HepG2 (cell line): ENCODE measurements around the gene FMNL1. TPM values are rescaled to one million over a fixed set of nuclear protein-coding genes. Genes with fewer than 3 reads are reported as not detected.

Experiments
- ATAC-seq: fragments of 200-7000 bp; cut with Tn5 transposase; 3 replicates; pipeline ENCODE4 v1.9.1; 2020; ENCODE audit warnings: mild to moderate bottlenecking, moderate library complexity
- BruUV-seq: library from RNA; stranded (reverse); fragments of 400-500 nt; replicated peaks from 2 replicates; lab custom pipeline; 2021; lab: Mats Ljungman, UMichigan
- CTCF ChIA-PET: fragments of 300-600 bp; formaldehyde crosslinking; extraction: SDS; loops from one replicate; lab custom pipeline; 2021; ENCODE audit warnings: low total read pairs, inconsistent platforms, low intra/inter-chr PET ratio; lab: Yijun Ruan, JAX
- POLR2A ChIA-PET: fragments of 350-600 bp; sonication (Branson Sonifier 250); formaldehyde crosslinking; loops from one replicate; lab custom pipeline; 2020; ENCODE audit warnings: antibody characterized with exemption, inconsistent platforms; lab: Yijun Ruan, JAX
- DNase-seq: peaks from one replicate; pipeline ENCODE4 v3.0.0-alpha.2; 2015; ENCODE audit warnings: low spot score
- FAIRE-seq: peaks from 3 replicates; lab custom pipeline; 2011; peaks lifted over from hg19 to GRCh38; lab: Jason Lieb, UNC
- H2AFZ ChIP-seq: one replicate; pipeline ENCODE4 v1.6.1; 2011; ENCODE audit warnings: low read length, inconsistent platforms
- H3K27ac ChIP-seq: fragments of 300-600 bp; 3 replicates; pipeline ENCODE4 v1.8.0; 2011; ENCODE audit warnings: mixed run types, mild to moderate bottlenecking, mixed read lengths, low read length, inconsistent platforms; ENCODE audit not compliant: insufficient read depth; ENCODE audit errors: extremely low read length
- H3K27me3 ChIP-seq, 2 experiments: fragments of 200-600 bp in 1 of 2; 2 replicates in 1 of 2; 3 replicates in 1 of 2; pipeline versions ENCODE4 v1.6.0 to v1.8.0; 2011; ENCODE audit warnings: low read length in 2 of 2, mild to moderate bottlenecking in 2 of 2, moderate library complexity in 2 of 2, inconsistent platforms in 1 of 2; ENCODE audit not compliant: insufficient read depth in 2 of 2, control insufficient read depth in 1 of 2
- H3K36me3 ChIP-seq, 2 experiments: fragments of 200-600 bp in 1 of 2; replicated peaks in 1 of 2; 2 replicates in 1 of 2; 3 replicates in 1 of 2; pipeline versions ENCODE4 v1.5.1 to v1.8.0; 2011; ENCODE audit warnings: low read length in 2 of 2, inconsistent platforms in 1 of 2; ENCODE audit not compliant: insufficient read depth in 2 of 2, control insufficient read depth in 1 of 2
- H3K4me1 ChIP-seq: 2 replicates; pipeline ENCODE4 v1.5.1; 2012; ENCODE audit warnings: low read length, inconsistent platforms; ENCODE audit not compliant: insufficient read depth
- H3K4me2 ChIP-seq: 2 replicates; pipeline ENCODE4 v1.6.0; 2011; ENCODE audit warnings: low read depth, low read length, inconsistent platforms
- H3K4me3 ChIP-seq, 3 experiments: fragments of 200-600 bp in 1 of 3; sonication (generic), shearing (Covaris generic) in 1 of 3; replicated peaks in 1 of 3; 2 replicates each; pipeline ENCODE4 v1.5.1; 2011 to 2016; ENCODE audit warnings: low read length in 3 of 3, inconsistent platforms in 2 of 3, low read depth in 2 of 3, mild to moderate bottlenecking in 2 of 3, control low read depth in 1 of 3, mixed read lengths in 1 of 3; ENCODE audit not compliant: insufficient read depth in 1 of 3
- H3K79me2 ChIP-seq: one replicate; pipeline ENCODE4 v1.6.1; 2011; ENCODE audit warnings: low read length, inconsistent platforms; ENCODE audit not compliant: insufficient read depth
- H3K9ac ChIP-seq: 2 replicates; pipeline ENCODE4 v1.6.0; 2011; ENCODE audit warnings: mild to moderate bottlenecking, low read depth, low read length, inconsistent platforms; ENCODE audit not compliant: insufficient read depth
- H3K9me3 ChIP-seq: 2 replicates; pipeline ENCODE4 v1.5.1; 2012; ENCODE audit warnings: mild to moderate bottlenecking, low read length
- H4K20me1 ChIP-seq: 2 replicates; pipeline ENCODE4 v1.6.0; 2011; ENCODE audit warnings: inconsistent platforms, mild to moderate bottlenecking, low read length, moderate library complexity; ENCODE audit not compliant: insufficient read depth
- JUND ChIP-seq: sonication (generic); formaldehyde crosslinking; IDR thresholded peaks from 2 replicates; pipeline ENCODE4 v1.8.0; 2022; ENCODE audit warnings: mild to moderate bottlenecking, missing genetic modification reagents
- REST ChIP-seq, 2 experiments: IDR thresholded peaks; 2 replicates each; pipeline ENCODE4 v1.6.1; 2011 to 2012; ENCODE audit warnings: low read length in 2 of 2, borderline replicate concordance in 1 of 2, low read depth in 1 of 2, mild to moderate bottlenecking in 1 of 2, moderate library complexity in 1 of 2
- SAFB2 ChIP-seq: sonication (generic); formaldehyde crosslinking; IDR thresholded peaks from 2 replicates; pipeline ENCODE4 v1.5.1; 2020; ENCODE audit warnings: missing genetic modification reagents, low read depth, mild to moderate bottlenecking, borderline replicate concordance
- THYN1 ChIP-seq: sonication (generic); formaldehyde crosslinking; IDR thresholded peaks from 2 replicates; pipeline ENCODE4 v1.8.1; 2023; ENCODE audit warnings: low read depth, mild to moderate bottlenecking, moderate library complexity, missing genetic modification reagents, borderline replicate concordance
- ZNF503 ChIP-seq: sonication (generic); formaldehyde crosslinking; IDR thresholded peaks from 2 replicates; pipeline ENCODE4 v1.4.0; 2020; ENCODE audit warnings: missing genetic modification reagents
- ZNF687 ChIP-seq: sonication (generic); formaldehyde crosslinking; IDR thresholded peaks from 2 replicates; pipeline ENCODE4 v1.5.1; 2020; ENCODE audit warnings: mild to moderate bottlenecking, missing genetic modification reagents, moderate library complexity
- WGBS: methylation state at CpG from one replicate; pipeline ENCODE4 v1.1.6; 2017; ENCODE audit warnings: low lambda C conversion rate; 5-methylcytosine and 5-hydroxymethylcytosine counted together
- in situ Hi-C: cut with HindIII; loops from 2 replicates; pipeline ENCODE4 v1.10.0; 2017; ENCODE audit warnings: low pct_unique_long_range_greater_than_20kb; ENCODE audit not compliant: extremely low pct_ligation_motif_present
- intact Hi-C: fragments of 100-400 bp; cut with micrococcal nuclease; formaldehyde crosslinking; loops from one replicate; pipeline ENCODE4 v1.10.0; 2022; ENCODE audit not compliant: unreplicated experiment
- polyA plus RNA-seq, 8 experiments: library from polyadenylated mRNA; depleted of rRNA in 3 of 8; stranded (reverse) in 7 of 8; unstranded in 1 of 8; fragments of >200 nt; fragmentation: Illumina TruSeq in 4 of 8; extraction: Trizol in 4 of 8; gene quantifications; 2 replicates each; pipeline versions ENCODE4 v1.2.1 to v1.2.3, GENCODE V29; 2011 to 2016; ENCODE audit warnings: low read depth in 4 of 8, missing spikeins in 1 of 8, mixed read lengths in 1 of 8; ENCODE audit not compliant: insufficient read depth in 1 of 8
- total RNA-seq, 5 experiments: library from RNA; depleted of rRNA; stranded (reverse); fragments of >200 nt; fragmentation: Illumina TruSeq; extraction: Trizol; gene quantifications; 2 replicates each; pipeline ENCODE4 v1.2.3, GENCODE V29; 2016; ENCODE audit warnings: low read depth in 1 of 5

Gene FMNL1
- total and polyA plus RNA-seq, 2 of the 13 experiments (the other 11 are each of a cell fraction or from before 2014, with no cell fraction given), result 0.53 to 0.70 TPM

GRCh38 chr17:45237686-45238085, 16.0 kb downstream of the FMNL1 start:
- in situ Hi-C loops (no loop called here), intact Hi-C loops (no loop called here)
- ChIA-PET CTCF (no interaction called here), POLR2A (no interaction called here)
- no TSS peak for BruUV-seq
- ATAC-seq, result no peak
- 52% methylated on average over 2 of the region's 2 CpGs for WGBS
- Histone ChIP-seq H2AFZ (no peak overlapping the region), H3K27ac (no peak overlapping the region), H3K36me3 (no peaks in the 10 kb centered on the region), H3K4me3 (no peak overlapping the region), H3K27me3 (peaks cover 13 to 49% of the 10 kb centered on the region in 2 experiments), H3K4me1 (no peaks in the 10 kb centered on the region), H3K9ac (no peak overlapping the region), H4K20me1 (no peaks in the 10 kb centered on the region), H3K9me3 (no peaks in the 10 kb centered on the region), H3K4me2 (no peak overlapping the region), H3K79me2 (no peaks in the 10 kb centered on the region)
- no peak for DNase-seq
- no peak for FAIRE-seq
- TF ChIP-seq JUND, result no peak
- TF ChIP-seq SAFB2, result no peak
- no peak for TF ChIP-seq ZNF503 (CRISPR knock-in tag)
- no peak for TF ChIP-seq THYN1 (CRISPR knock-in tag)

GRCh38 chr17:45238155-45238774, 16.6 kb downstream of the FMNL1 start:
- DNase-seq, result no peak
- Histone ChIP-seq H3K4me2 (no peak overlapping the region), H3K27ac (no peak overlapping the region), H3K27me3 (peaks cover 13 to 52% of the 10 kb centered on the region in 2 experiments), H3K4me3 (no peak overlapping the region), H3K36me3 (no peaks in the 10 kb centered on the region), H3K79me2 (no peaks in the 10 kb centered on the region), H3K4me1 (no peaks in the 10 kb centered on the region), H2AFZ (no peak overlapping the region), H3K9me3 (no peaks in the 10 kb centered on the region), H3K9ac (no peak overlapping the region), H4K20me1 (no peaks in the 10 kb centered on the region)
- in situ Hi-C loops (no loop called here), intact Hi-C loops (no loop called here)
- FAIRE-seq, result no peak
- ChIA-PET POLR2A (interaction anchor here (0.9 kb wide), 1 partner anchor 9 kb away, joined by 3 read pairs; no protein-coding TSS in a partner anchor), CTCF (no interaction called here)
- BruUV-seq, result no TSS peak
- no peak for ATAC-seq
- TF ChIP-seq REST (IDR thresholded peaks at IDR 0.05; ENCODE audit: borderline replicate concordance in 1 of 2, low read depth in 1 of 2, low read length in 2 of 2) (no peak), ZNF687 (CRISPR knock-in tag) (0 out of 2 replicates have a peak, but pooled peaks have one; percentile 10)
- WGBS, result 36% methylated on average over 7 of the region's 7 CpGs
